Glomerular visceral epithelial cell (primary cell): ENCODE measurements around the gene SH2B3.
A peak's percentile ranks its signal among the peaks of the same experiment; 100 is the strongest.
"Not testable (repeated sequence)": the region's sequence is repeated elsewhere in the genome, so short reads cannot be mapped to it uniquely, and the experiment has no call there.

Experiments used
- DNase-seq: peaks from one replicate; pipeline ENCODE4 v3.0.0-alpha.2; 2016; ENCODE audit errors: extremely low spot score

The SH2B3 gene

DNA sequence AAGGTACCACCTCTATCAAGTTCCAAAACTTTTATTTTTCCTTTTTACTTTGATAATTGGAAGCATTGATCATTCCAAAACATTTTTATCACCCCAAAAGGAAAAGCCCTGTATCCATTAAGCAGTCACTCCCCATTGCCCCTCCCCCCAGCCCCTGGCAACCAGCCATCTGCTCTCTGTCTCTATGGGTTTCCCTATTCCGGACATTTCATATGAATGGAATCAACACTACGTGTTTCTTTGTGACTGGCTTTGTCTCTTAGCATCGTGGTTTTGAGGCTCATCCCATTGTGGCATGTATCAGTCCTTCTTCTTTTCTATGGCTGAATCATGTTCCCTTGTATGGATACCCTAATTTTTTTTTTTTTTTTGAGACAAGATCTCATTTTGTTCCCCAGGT is 18.8 kb upstream of the SH2B3 start:
- peak; percentile 51 for DNase-seq

DNA sequence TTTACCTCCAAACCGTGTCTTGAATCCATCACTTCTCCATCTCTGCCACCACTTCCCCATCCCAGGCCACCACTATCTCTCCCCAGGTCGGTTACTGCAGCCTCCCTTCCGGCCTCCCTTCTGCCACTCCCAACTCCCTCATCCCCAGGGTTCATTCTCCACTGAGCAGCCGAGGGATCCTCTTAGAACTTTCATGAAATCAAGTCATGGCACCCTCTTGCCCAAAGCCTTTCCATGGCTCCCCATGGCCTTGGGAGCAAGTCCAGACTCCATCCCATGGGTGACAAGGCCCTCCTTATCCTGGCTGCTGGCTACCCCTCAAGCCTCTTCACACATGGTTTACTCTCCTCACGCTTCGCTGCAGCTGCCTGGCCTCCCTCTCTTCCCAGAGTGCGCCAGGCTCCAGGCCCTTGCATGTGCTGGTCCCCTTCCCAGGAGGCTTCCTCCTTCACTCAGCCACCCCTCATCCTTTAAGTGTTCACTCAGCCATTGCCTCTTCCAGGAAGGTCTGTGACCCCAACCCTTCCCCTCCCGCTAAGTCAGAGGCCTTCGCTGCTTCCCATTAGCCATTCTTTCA is 17.9 kb upstream of the SH2B3 start:
- DNase-seq = peak; percentile 77

DNA sequence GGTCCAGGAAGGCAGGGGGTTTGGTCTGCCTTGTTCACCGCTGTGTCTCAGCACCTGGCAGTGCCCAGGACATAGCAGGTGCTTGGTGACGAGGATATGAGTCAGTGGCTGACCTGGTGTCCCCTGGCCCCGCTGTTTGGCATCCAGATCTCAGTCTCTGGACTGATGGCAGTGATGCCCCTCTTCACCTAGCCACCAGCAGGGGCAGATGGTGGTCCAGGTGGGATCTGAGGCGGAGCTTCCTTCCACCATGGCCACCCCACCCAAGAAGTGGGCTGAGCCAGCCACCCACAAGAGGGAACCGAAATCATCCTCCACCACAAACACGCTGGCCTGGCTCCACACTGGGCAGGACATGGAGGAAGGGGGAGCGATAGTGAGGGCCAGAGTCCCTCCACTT is 16.1 kb upstream of the SH2B3 start:
- no peak for DNase-seq

DNA sequence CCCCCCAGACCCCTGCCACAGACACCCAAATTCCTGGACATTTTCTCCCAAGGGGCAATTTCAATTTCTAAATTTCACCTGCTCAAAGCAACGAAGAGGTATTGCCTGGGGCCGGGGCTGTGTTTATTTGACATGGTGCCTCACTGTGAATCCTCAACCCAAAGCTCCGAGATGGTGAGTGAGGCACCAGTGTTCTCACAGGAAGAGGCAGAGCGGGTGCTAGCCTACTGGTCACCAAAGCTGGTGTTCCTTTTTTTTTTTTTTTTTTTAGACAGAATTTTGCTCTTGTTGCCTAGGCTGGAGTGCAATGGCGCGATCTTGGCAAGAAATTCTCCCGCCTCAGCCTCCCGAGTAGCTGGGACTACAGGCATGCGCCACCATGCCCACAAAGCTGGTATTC is 14.8 kb upstream of the SH2B3 start:
- DNase-seq = no peak

DNA sequence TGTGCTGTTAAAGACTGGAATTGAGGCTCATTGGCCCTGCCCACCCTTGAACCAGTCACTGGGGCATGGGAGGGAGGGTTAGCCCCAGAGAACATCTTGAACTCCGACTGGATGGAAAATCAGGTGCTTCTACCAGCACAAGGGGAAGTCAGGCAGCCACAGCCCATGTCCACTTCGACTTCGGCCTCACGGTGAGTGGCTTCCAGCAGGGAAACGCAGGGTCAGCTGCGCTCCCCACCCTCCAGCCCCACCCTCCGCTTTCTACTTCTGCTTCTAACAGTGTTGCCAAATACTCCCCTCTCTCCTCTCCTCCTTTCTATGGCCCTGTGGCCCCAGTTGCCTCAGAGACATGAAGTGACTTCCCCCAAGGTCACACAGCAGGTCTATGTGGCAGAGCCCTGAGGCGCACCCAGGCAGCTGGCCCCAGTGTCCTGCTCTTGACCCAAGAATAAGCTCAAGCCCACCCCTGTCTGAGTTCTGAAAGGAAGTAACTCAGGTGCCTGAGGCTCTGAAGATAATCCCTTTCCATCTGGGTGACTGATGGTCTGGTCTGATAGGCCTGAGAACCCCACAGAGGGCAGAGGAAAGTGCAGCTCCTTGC is 11.9 kb upstream of the SH2B3 start:
- DNase-seq = no peak

DNA sequence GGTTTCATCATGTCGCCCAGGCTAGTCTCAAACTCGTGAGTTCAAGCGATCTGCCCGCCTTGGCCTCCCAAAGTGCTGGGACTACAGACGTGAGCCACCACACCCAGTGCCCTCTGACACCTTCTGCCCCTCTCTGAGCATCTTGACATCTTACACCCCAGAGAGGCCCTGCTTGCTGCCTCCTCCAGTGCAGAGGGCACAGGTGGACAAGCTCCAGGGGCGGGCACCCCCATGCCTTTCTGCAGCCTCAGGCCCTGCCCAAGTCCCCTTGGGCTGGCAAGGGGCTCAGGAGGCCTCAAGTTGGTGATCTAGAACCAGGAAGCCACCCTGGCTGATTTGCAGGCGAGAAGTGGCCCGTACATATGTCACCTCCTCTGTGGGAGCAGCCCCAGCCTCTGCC is 11.2 kb upstream of the SH2B3 start:
- DNase-seq = no peak

DNA sequence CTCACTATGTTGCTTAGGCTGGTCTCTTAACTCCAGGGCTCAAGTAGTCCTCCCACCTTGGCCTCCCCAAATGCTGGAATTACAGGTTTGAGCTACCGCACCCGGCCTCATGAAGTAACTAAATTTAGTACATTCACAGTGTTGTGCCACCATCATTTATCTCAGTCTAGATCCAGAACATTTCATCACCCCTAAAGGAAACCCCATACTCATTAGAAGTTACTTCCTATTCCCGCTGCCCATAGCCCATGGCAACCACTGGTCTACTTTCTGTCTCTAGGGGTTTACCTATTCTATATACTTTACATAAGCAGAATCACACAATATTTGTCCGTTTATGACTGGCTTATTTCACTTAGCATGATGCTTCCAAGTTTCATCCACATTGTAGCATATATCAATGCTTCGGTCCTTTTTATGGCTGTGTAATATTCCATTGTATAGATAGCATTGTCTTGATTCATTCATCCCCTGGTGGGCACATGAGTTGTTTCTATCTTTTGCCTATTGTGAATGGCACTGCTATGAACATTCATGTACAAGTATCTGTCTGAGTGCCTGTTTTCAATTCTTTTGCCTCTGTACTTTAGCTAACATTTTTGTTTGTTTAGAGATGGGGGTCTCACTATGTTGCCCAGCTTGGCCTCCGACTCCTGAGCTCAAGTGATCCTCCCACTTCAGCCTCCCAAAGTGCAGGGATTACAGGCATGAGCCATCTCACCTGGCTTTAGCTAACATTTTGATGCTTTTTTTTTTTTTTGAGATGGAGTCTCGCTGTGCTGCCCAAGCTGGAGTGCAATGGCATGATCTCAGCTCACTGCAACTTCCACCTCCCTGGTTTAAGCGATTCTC is 10.2 kb upstream of the SH2B3 start:
- DNase-seq = no peak

DNA sequence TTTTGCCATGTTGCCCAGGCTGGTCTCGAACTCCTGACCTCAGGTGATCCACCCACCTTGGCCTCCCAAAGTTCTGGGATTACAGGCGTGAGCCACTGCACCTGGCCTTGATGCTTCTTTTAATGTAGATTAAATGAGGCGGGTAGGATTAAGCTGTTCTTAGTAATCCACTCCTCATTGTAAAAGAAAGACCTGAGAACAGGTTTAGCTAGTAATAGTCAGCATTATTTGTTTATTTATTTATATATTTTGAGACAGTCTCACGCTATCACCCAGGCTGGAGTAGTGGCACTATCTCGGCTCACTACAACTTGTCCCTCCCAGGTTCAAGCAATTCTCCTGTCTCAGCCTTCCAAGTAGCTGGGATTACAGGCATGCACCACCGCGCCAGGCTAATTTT is 9.5 kb upstream of the SH2B3 start:
- not testable (repeated sequence) for DNase-seq

DNA sequence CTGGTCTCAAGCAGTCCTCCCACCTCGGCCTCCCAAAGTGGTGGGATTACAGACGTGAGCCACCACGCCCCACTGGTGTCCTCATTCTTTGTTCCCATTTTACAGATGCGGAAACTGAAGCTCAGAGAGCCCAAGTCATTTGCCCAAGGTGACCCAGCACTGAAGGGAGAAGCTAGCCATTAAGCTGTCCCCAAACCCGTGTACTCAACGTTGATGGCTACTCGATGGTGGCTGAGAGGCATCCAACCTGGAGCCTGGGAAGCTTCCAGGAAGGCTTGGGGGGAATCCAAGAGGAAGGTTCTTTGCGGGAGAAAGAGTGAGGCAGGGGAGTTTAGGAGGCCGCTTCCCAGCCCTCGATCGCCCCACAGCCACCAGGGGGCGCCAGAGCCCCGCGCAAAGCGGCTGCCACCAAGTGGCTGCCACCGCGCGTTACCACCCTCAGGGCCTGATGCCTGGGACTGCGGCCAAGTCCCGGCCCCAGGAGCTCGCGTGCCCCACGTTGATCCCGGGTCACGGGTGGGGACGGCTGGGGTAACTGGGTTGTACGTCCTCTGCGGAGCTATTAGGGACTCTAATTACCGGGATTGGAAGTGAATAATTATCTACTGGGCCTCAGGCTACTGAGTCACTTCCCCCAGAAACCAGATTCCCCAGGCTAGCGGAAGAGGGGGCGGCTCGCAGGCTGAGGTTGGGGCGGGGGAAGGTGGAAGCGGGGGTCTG is 8.8 kb upstream of the SH2B3 start:
- peak; percentile 88 for DNase-seq

DNA sequence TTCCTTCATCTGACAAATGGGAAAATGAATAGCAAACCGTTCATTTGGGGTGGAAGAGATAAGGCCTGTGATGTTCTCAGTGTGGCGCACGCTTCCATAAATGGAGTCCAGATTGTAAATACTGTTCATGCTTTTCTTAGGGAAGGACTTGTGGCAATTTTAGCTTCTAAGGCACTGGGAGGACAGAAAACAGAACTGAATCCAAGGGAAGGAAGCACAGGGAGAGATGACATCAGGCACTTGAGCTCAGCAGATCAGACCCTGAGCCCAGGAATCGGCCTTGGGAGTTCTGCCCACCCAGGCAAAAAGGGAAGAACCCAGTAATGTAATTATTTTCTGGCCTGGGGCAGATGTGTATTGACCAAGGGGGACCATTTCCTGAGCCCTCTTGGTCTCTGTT is 7.2 kb upstream of the SH2B3 start:
- peak; percentile 40 for DNase-seq

DNA sequence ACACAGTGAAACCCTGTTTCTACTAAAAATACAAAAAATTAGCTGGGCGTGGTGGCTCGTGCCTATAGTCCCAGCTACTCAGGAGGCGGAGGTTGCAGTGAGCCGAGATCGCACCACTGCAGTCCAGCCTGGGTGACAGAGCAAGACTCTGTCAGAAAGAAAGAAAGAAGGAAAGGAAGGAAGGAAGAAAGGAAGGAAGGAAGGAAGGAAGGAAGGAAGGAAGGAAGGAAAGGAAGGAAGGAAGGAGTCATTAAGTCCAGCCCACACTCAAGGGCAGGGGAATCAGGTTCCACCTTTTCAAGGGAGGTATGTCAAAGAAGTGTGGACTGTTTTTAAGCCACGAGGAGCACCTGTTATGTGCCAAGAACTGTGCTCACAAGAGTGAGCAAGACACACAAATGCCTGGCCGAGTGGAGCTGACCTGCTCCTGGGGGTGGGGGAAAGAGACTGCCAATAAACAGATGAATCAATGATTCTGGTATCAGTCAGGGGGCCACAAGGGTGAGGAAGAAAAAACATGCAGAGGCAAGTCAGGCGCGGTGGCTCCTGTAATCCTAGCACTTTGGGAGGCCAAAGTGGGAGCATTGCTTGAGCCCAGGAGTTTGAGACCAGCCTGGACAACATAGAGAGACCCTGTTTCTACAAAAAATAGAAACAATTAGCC is 5.8 kb upstream of the SH2B3 start:
- DNase-seq = not testable (repeated sequence)

DNA sequence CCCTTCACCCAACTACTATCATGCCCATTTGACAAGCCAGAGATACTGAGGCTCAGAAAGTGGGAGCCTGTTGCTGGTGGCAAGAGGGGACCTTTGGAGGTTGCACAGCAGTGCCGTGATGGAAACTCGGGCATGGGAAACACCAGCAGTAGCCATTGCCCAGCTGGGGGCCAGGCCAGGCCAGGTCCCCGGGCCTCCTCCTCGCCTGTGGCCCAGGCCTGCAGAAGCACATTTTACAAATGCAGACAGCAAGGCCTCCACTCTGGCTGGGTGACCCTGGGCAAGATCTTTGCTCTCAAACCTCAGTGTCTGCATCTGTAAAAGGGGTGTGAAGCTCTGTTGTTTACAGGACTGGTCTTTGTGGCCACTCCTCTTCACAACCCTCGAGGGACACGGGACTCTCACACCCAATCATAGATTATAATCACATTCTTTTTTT is 4.5 kb upstream of the SH2B3 start:
- DNase-seq = no peak

DNA sequence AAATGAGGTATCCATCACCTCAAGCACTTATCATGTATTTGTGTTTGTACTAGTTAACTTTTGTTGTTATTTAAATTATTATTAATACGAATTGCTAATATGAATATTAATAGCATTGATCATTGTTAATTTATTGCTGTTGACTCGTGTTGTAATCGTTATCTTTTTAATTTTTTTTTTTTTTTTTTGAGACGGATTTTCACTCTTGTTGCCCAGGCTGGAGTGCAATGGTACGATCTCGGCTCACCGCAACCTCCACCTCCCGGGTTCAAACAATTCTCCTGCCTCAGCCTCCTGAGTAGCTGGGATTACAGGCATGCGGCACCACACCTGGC is 3.3 kb upstream of the SH2B3 start:
- not testable (repeated sequence) for DNase-seq

DNA sequence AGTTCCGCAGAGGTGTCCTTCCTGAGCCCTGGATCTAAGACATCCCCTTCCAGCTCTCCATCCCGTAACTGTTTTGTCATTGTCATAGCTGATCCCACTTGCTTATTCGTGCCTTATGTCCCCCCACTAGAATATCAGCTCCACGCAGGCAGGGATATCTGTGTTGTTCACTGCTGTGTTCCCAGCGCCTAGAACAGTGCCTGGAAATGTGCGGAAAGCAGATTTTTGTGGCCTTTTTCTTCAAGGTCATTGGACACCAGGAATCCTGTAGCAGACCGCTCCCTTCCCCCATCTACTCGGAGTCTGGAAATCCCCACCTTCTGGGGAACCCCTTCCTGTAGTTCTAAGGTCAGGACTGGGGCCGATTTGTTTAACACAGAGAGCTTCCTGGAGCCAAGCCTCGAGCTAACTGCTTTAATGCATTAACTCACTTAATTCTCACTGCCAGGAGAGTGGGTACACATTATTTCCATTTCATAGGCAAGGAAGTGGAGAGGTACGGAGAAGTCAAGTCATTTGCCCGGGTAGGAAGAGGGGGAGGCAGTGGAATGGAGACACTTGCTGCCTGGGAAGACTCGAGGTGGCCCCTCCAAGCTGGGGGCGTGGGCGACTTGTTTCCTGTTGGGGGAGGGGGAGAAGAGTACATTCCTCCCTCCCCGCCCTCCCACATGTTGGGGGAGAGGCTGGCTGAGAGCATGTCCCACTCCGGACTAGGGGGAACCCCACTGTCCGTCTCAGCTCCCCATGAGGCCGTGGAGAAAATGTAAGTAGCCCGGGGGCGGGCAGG is 1.2 kb upstream of the SH2B3 start:
- peak; percentile 79 for DNase-seq

DNA sequence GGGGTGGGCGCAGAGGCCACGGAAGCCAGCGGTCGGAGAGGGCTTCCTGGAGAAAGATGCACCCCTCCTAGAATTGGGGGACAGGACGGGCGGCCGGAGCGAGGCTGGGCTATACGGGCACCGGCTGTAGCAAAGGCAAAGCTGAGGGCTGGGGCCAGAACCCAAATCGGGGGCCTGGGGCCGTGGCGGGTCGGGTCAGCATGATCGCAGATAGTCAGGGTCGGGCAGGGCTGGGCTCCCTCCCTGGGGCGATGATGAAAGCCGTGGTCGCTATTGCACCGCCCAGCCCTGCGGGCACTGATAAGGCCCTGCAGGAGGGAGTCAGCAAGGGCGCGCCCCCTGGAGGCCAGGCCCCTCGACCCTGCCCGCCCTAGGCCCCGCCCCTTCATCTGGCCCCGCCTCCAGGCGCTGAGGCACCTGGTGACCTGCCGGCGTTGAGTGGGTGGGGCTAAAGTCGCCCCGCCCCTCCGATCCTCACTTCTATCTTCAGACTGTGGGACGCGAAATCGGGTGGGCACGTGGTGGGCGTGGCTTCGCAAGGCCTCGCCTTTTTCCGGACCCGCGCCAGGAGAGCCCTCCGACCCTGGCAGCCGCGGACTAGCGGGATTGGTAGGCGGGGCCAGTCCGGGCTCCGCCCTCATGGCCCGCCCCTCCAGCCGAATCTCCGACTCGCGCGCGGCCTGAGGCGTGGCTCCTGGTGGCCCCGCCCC is 419 bp upstream of the SH2B3 start:
- peak; percentile 97 for DNase-seq

DNA sequence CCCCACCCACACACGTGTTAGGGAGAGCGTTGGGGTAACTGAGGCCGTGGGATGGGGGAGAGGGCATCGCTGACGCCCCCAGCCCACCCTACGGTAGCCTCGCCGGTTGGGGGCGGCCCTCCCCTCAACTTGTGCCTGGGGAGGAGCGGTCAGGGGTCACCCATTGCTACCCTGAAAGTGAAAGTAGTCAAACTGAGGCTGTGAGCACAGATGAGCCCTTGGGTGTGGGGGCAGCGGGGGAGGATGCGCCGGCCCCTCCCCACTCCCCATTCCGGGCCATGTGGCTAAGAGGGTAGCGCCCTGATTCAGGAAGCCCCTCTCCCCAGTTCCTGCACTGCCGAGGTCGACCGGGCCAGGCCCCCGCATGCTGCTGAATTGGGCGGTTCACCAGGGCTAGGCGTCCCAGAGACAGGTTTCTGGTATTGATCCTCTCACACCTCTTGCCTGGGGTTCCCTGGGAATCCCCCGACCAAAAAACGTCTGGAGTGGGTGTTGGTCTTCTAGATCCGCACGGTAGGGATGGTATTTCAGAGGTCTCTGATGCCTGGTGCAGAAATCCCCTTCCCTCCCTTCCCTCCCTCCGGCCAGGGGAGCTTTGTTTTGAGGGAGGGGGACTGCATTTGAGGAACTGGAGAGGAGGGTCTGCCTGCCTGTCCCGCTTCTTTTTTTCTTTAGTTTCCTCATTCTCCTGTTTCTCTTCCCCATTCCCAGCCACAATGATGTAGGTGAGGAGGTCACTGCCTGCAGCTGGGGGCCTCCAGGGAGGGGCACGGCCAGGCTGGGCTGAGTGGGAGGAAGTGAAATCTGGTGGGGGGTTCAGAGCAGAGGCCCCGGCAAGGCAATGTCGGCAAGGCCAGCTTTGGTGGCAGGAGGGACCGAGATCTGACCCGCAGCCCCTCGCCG is 1.0 kb downstream of the SH2B3 start:
- no peak for DNase-seq

DNA sequence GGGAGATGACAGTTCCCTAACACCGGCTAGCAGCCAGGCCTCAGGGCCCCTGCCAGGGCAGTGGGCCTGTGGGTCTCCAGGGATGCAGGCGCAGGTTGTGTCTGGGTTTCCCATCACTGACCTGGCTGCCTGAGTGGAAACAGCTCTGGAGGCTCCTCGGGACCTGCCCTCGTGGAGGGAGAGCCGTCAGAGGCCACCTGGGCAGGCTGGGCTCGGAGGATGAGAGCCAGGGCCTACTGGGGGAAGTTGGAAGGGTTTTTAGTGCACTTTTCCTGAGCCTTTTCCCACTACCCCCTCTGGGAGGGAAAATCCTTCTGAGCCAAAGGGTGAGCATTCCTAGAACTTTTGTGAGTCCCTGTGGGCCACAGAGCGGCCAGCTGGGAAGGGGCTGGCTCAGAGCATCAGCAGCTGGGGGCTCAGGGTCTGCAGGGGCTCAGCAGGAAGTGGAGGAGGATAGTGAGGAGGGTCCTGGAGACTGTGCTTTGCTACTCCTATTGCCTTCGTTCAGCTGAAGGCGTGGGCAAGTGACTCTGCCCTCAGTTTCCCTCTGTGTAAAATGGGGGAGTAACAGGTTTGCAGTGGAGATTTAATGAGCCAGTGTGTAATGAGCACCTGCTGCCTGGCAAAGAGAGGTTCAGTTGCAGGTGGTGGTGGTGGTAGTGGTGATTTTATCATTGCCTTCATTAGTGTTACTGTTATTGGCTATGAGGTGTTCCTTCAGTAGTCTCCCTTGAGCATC is 1.8 kb downstream of the SH2B3 start:
- peak; percentile 13 for DNase-seq

DNA sequence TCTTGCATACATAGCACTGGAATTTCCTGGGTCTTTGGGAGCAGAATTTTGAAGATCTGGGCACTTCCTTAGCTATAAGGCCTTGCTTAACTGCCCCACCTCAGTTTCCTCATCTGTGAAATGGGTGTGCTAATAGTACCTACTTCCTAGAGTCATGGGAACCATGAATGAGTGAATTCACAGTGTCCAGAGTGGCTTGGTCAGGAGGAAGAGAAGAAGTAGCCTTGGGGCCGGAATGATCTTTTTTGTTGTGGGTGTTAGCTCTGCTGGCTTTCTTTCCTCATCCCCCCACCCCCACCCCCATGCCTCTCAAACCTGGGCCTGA is 2.4 kb downstream of the SH2B3 start:
- no peak for DNase-seq
